HG02981 (cell line): Measurements from ENCODE around the gene ACAN.

Experiments used
- ATAC-seq: cut with Tn5 transposase; IDR thresholded peaks from one replicate; pipeline ENCODE4 v1.9.1; 2021; ENCODE audit warnings: mild to moderate bottlenecking, moderate library complexity; ENCODE audit not compliant: unreplicated experiment

Gene ACAN

GRCh38 chr15:88900982-88901418 lies 97.8 kb downstream of the ACAN start:
- ATAC-seq: no peak

GRCh38 chr15:88901508-88902220 lies 98.4 kb downstream of the ACAN start:
- ATAC-seq: no peak

- ATAC-seq: no peak
Observed at GRCh38 chr15:88902221-88902835, 99.1 kb downstream of the ACAN start.

- ATAC-seq: no peak
Observed at GRCh38 chr15:88902846-88903245, 99.6 kb downstream of the ACAN start.

GRCh38 chr15:88904257-88904623 lies 101.0 kb downstream of the ACAN start:
- no peak for ATAC-seq

DNA sequence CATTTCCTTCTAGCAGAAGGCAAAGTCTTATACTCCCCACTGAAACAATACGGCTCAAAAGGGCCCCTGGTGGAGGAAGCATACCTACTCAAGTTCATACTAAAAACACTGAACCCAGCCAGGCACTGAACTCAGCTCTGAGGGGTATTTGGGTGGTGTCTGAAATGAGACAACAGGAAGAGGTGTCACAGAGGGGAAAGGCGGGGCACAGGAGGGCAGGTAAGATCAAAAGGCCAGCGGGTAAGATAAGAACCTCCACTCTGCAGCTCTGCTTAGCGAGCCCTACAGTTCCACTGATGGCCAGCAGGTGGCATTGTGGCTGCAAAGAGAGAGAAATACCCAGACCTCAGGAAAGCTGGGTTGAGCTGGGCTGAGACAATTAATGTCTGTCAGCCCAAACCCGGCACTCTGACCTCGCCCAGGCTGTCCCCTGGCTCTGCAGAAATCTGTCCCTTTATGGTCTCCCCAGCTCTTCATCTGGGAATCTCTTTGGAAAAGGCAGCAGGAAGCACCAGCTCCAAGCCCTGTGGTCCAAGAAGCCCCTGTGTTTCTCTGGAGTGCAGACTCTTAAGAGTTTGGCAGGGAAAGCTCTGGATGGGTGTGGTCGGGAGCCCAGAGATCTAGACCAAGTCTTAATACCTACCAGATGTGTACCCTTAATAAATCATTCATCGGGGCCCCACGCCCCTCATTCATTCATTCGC lies 101.5 kb downstream of the ACAN start:
- ATAC-seq: no peak

DNA sequence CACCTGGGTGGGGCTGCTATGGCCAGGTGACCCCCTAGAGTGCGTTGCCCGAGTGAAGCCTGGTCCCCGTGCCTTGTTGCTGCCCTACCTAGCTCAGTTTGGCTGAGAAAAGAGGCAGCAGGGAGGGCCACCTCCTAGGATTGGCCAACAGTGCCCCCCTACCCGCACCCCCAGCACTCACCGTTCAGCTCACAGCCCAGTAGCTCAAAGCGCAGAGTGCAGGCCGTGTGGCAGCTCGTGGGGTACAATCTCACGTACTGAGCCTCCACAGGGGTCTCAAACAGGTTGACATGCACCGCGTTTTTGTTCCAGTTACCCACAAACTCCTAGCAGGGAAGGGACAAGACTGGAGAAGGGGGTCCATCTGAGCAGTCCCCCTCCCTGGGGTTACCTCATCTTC lies 102.3 kb downstream of the ACAN start:
- no peak for ATAC-seq

DNA sequence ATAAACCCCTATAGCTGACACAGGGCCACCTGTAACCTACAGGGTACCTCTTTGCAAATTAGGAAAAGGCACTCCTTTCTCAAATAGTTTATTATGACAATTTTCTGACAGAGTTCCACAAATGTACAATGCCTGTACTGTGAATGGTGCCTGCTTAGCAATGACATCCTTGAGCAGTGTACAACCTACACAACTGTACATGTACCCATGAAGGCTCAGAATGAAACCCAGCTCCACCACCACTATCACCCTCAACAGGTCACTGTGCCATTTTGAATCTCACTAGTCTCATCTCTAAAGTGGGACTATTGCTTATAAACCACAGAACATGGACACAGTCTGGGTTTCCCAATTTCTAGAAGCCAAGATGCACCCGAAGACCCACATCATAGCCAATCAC lies 102.9 kb downstream of the ACAN start:
- no peak for ATAC-seq

DNA sequence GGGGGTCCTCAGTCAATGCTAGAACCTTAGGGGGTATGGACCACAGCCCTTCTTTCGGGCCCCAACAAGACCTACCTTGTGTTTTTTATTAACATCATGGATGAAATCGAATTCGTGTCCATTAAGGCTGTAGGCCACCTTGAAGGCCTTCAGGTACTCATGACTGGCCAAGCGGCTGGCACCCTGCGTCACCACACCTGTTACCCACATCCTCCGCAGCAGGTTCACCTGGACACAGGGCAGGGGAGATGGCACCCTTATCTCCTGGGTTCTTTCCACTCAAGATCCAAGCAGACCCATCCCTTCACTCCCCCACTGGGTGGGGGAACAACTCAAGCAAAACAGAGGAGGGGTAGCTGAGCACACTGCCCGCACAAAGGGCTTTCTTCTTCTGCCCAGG lies 103.3 kb downstream of the ACAN start:
- no peak for ATAC-seq

DNA sequence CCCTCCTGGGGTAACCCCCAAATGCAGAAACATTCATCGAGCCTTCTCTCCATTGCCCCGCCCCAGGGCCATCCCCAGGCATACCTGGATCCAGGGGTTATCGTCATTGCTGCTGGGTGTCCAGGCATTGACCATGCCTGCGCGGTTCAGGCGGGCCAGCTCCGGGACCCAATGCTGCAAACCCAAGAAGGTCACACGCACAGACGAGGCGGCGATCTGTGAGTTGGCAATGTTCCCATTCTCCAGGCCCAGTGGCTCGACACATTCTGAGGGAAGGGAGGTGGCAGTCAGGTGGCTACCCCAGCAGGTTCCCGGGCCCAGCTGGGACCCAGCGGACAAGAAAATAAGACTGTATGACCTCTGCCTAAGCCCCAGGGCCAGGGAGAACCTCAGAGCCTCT lies 103.9 kb downstream of the ACAN start:
- no peak for ATAC-seq

GRCh38 chr15:88908123-88908522 lies 104.9 kb downstream of the ACAN start:
- no peak for ATAC-seq

DNA sequence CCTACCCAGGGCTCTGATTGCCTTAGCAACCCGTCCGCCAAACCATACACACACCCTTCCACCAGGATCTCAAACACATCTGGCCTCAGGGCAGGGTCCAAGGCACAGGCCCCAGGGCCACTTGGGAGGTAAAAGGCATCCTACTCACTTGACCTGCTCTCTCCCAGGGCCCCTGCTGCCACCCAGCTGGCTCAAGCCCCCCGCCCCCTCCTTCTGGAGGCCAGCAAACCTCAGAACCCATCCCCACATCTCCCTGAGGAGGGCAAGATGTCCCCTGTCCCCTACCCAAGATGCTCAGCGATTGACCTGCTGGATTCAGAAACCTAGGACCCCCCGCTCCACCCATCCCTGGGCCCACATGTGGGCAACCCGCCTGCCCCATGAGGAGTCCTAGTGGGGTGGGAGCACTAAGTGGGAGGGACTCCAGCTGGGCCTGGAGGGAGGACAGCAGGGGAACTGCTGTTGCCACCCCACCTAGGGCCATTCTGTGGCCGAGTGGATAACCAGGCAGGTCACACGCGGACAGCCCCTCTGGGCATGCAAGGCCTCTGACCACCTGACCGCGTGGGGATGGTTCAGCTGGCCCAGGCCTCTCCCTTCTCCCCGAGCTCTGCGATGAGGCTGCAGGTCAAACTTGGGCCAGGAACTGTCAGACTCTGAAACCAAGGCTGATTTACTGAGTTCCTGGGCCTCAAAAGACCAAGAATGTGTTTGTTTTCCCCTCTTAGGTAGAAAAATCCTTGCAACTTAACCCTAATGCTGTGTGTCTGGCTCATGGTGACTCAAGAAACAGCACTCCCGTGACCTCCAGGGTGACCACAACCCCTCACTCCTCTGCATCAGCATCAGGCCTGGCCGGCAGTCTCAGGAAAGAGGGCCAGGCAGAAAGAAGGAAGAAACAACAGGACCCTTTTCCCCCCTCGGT lies 105.7 kb downstream of the ACAN start:
- no peak for ATAC-seq

DNA sequence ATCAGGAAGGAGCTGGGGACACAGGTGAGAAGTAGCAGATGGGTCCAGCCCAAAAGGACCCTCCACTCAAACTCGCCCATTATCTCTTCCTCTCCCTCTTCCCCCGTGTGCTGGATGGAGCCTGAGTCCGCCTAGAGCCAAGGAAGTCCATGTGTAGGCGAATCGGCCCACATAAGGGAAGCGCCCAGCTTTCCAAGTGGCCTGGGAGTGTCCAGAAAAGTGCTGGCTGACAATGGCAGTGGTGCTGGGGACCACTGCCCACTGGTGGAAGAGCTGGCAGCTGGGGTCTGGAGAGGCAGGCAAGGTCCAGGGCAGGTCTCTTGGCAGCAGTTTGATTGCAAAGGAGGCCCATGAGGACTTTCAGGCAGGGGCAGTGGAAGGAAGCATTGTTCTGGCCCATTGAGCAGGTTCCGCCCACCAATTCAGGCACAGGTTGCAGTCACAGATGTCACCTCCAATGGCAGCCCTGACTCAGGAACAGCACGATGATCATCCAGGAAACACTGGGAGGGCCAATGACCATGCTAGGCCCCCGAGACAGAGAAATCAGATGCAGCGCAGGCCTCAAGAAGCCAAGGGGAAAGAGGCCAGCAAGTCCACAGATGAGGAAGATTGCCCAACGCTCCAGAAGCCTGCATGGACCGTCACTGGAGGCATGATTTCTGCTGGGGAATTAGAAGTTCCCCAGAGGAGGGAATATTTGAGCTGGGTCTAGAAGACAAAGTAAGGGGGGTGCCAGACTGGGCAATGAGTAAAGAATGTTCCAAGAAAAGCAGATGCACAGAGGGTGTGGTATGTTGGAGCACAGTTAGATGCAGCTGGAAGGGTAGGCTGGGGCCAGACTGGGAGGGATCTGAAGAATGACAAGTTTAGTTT lies 107.0 kb downstream of the ACAN start:
- no peak for ATAC-seq

- no peak for ATAC-seq
Observed at GRCh38 chr15:88911766-88912118, 108.5 kb downstream of the ACAN start.

DNA sequence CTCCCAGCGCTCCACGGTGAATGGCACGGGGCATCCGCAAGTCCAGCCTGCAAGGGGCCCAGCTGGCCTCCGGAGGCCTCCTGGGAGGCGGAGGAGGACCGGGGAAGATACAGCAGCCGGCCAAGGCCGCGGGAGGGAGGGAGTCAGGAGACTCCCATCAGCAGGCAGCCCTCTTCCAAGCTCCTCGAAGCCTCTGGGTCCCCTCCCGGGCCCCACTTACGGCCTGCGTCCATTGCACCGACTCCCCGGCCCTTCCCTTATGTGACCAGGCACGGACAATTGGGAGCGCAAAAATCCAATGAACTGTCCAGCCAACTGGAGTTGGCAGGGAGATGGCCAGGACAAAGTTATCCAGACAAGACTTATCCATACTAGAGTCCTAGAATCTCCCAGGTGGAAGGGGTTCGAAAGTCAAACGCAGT lies 109.3 kb downstream of the ACAN start:
- ATAC-seq: no peak

DNA sequence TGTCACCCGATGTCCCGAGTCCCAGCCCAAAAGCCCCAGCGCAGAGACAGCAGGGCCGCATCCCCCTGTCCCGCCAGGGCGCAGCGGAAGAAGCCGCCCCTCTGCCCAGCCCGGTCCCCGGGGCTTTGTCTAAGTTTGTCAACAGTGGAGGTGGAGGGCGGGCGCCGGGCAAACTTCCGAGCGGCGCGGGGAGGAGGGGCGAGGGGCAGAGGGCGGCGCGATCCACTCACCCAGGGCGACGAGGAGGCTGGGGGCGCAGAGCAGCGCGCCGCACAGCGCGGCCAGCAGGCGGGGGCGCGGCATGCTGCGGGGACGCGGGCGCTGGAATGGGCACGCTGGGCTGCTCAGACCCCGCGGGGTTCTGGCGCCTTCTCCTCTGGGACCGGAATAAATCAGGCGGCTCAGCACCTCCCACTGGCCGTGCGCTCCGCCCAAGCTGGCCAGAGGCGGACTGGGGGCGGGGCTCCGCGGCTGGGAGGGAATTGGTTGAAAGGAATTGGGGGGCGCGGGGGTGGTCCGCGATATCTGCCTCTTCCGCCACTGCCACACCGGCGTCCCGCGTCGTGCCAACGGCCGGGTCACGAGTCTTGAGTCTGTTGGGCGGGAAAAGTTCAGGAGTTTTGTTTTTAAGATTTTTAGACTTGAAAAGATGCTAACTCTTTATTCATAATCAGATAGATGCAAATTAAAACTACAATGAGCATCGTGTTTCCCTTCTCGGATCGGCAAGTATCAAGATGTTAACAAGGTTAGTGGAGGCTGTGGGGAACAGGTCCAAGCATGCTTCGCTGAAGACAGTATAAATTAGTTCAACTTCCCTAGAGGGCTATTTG lies 110.0 kb downstream of the ACAN start, which contains the start of gene MFGE8:
TSS of gene MFGE8 (minus strand) at position 363 of the 833 bp plus-strand sequence. CDS start at position 303, 60 bp downstream.
- ATAC-seq: peak; percentile 66

DNA sequence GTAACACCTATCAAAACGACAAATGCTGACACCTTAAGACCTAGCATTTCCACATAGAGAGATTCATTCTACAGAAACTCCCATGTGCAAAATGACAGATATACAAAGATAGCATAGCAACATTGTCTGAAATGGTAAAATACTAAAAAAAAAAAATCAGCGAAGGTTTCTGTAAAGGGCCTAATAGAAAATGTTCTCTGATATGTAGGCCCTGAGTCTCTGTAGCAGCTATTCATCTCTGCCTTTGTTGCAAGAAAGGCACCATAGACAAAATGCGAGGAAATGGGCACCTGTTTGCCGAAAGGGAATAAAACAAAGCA lies 110.6 kb downstream of the ACAN start:
- no peak for ATAC-seq

DNA sequence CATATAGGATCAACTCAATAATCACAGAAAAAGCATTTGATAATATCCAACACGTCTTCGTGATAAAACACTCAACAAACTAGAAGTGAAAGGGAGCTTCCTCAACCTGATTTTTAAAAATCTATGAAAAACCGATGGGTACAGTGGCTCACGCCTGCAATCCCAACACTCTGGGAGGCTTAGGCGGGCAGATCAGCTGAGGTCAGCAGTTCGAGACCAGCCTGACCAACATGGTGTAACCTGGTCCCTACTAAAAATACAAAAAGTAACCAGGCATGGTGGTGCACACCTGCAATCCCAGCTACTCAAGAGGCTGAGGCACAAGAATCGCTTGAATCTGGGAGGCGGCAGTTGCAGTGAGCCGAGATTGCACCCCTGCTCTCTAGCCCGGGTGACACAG lies 112.1 kb downstream of the ACAN start:
- ATAC-seq: no peak

DNA sequence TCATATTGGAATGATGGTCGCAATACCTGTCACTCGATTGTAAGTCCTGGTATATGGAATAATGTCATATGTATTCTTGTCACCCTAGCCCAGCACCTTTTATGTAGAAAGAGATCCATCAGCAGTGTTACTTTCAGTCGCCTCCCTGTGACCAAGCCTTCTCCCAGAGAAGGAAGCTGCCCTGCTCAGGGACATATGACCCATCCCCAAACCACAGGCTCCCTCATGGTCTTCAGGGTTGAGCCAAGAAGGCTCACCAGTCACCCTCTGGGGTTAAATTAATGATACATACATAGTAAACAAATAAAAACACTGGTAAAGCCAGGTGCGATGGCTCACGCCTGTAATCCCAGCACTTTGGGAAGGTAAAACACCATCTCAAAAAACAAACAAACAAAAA lies 114.5 kb downstream of the ACAN start:
- ATAC-seq: no peak
